Measurements from ENCODE around the gene ANO3. TPM values are rescaled to one million over a fixed set of nuclear protein-coding genes. Genes with fewer than 3 reads are reported as not detected.
A peak's percentile ranks its signal among the peaks of the same experiment; 100 is the strongest.

The ANO3 gene
- total and polyA plus RNA-seq, 8 donors: 0.18 to 0.58 TPM; not detected in 6

DNA sequence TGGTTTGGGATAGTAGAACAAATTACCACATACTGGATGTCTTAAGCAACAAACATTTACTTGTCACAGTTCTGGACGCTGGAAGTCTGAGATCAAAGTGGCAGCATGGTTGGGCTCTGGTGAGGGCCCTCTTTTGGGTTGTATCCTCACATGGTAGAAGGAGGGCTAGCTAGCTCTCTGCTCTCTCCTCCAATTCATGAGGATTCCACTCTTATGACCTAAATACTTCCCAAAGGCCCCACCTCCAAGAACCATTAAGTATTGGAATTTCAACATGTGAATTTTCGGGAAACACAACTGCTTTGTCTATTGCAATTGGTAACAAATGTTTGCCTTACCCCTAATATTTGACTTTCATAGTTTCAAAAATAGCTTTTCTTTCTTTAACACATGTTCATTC is 187.5 kb downstream of the ANO3 start:
- DNase-seq: no peak
- TF ChIP-seq EP300 (IDR thresholded peaks at IDR 0.05): no peak
- no peak for TF ChIP-seq POLR2A (IDR thresholded peaks at IDR 0.05)
- TF ChIP-seq, protein P1, sequence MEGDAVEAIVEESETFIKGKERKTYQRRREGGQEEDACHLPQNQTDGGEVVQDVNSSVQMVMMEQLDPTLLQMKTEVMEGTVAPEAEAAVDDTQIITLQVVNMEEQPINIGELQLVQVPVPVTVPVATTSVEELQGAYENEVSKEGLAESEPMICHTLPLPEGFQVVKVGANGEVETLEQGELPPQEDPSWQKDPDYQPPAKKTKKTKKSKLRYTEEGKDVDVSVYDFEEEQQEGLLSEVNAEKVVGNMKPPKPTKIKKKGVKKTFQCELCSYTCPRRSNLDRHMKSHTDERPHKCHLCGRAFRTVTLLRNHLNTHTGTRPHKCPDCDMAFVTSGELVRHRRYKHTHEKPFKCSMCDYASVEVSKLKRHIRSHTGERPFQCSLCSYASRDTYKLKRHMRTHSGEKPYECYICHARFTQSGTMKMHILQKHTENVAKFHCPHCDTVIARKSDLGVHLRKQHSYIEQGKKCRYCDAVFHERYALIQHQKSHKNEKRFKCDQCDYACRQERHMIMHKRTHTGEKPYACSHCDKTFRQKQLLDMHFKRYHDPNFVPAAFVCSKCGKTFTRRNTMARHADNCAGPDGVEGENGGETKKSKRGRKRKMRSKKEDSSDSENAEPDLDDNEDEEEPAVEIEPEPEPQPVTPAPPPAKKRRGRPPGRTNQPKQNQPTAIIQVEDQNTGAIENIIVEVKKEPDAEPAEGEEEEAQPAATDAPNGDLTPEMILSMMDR (IDR thresholded peaks at IDR 0.05): no peak
- TF ChIP-seq POLR2AphosphoS5 (IDR thresholded peaks at IDR 0.05): no peak
- no peaks in the 10 kb centered on the region for H3K27me3 ChIP-seq
- no peak overlapping the region for H3K27ac ChIP-seq
- H3K4me3 ChIP-seq: no peak overlapping the region
- intact Hi-C loops (cut with DNase I; ENCODE audit: low total_unique reads): no loop called here
- no peaks in the 10 kb centered on the region for H3K4me1 ChIP-seq
- no peaks in the 10 kb centered on the region for H3K9me3 ChIP-seq
- 71 to 83% (median 79%) methylated on average over 2 of the region's 2 CpGs for WGBS, 5 donors
- H3K36me3 ChIP-seq: no peaks in the 10 kb centered on the region

GRCh38 chr11:26522912-26523610 is 191.1 kb downstream of the ANO3 start:
- DNase-seq: peak in 1 of 2 donors; percentile 7
- TF ChIP-seq POLR2AphosphoS5 (IDR thresholded peaks at IDR 0.05) (no peak), POLR2A (IDR thresholded peaks at IDR 0.05) (no peak), EP300 (IDR thresholded peaks at IDR 0.05) (no peak)
- TF ChIP-seq, protein P1 (IDR thresholded peaks at IDR 0.05): no peak

DNA sequence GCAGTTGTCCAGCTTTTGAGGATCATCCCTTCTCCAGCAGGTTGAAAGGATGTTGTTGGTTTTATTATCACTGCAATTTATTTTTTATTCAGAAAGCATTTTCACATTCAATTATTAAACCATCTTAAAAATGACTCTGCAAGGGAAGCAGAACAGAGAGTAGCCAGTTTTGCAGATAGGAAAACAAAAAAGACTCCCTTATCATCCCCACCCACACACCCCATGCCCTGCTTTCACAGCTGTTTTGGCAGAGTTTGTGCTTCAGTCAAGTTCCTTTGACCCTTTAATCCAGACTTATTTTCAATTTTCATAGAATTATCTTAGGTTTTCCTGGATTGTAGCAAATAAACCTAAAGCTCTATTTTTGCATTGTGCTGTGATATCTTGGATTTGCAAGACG is 195.8 kb downstream of the ANO3 start:
- no peak for DNase-seq
- no peaks in the 10 kb centered on the region for H3K9me3 ChIP-seq
- no peak overlapping the region for H3K4me3 ChIP-seq
- H3K4me1 ChIP-seq: no peaks in the 10 kb centered on the region
- intact Hi-C loops (cut with DNase I; ENCODE audit: low total_unique reads): no loop called here
- H3K27me3 ChIP-seq: no peaks in the 10 kb centered on the region
- WGBS, 5 donors: 16 to 40% (median 20%) methylated on average over 1 of the region's 1 CpG
- H3K27ac ChIP-seq: no peak overlapping the region
- no peaks in the 10 kb centered on the region for H3K36me3 ChIP-seq
- TF ChIP-seq EP300 (IDR thresholded peaks at IDR 0.05): no peak

More at GRCh38 chr11:26522912-26523610, 191.1 kb downstream of the ANO3 start:
- H3K27me3 ChIP-seq: no peaks in the 10 kb centered on the region
- no peaks in the 10 kb centered on the region for H3K9me3 ChIP-seq
- no peak overlapping the region for H3K4me3 ChIP-seq
- WGBS, 5 donors: 60 to 69% (median 64%) methylated on average over 12 of the region's 12 CpGs
- H3K27ac ChIP-seq: no peak overlapping the region
- no peaks in the 10 kb centered on the region for H3K4me1 ChIP-seq
- H3K36me3 ChIP-seq: no peaks in the 10 kb centered on the region
- intact Hi-C loops (cut with DNase I; ENCODE audit: low total_unique reads): no loop called here

DNA sequence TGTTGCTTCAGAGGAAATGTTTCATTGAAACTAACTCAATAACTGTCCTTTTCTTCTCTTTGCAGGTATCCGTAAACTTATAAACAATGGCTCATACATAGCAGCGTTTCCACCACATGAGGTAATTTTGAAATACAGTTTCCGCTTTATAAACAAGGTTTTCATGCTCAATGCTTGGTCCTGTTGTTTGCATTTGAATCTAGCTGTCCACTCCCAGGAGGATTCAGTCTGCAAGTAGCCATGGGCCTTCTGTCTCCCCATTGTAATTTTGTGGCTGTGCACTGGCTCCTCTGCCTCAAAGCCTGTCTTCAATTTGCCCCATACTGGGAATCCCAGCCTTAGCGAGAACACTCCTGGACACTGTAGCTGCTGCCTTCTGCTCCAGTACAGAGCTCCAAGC is 205.4 kb downstream of the ANO3 start:
- Histone ChIP-seq H3K4me3 (no peak overlapping the region), H3K27me3 (no peaks in the 10 kb centered on the region), H3K36me3 (no peaks in the 10 kb centered on the region), H3K4me1 (no peaks in the 10 kb centered on the region), H3K27ac (no peak overlapping the region), H3K9me3 (no peaks in the 10 kb centered on the region)
- TF ChIP-seq POLR2A (IDR thresholded peaks at IDR 0.05): no peak
- TF ChIP-seq EP300 (IDR thresholded peaks at IDR 0.05): no peak
- TF ChIP-seq POLR2AphosphoS5 (IDR thresholded peaks at IDR 0.05): no peak
- TF ChIP-seq, protein P1 (IDR thresholded peaks at IDR 0.05): no peak
- DNase-seq: no peak
- WGBS, 5 donors: 87 to 93% (median 92%) methylated on average over 4 of the region's 4 CpGs
- intact Hi-C loops (cut with DNase I; ENCODE audit: low total_unique reads): no loop called here

DNA sequence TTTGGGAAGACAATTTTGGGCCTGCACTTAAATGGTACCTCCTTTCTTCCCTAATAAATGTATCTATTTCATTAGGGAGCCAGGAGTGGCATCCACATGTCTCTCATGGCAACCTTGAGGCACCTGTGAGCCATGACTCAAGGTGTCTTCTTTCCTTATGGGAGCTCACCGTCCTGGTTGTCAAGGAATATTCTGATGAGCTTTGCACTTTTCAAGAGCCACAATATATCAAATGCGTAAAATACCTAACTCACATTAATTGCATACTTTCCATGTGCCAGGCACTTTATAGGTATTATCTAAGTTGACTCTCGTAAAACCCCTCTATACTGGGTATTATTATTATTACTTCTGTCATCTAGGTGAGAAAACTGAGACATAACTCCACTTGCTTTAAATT is 207.6 kb downstream of the ANO3 start:
- Histone ChIP-seq H3K27ac (no peak overlapping the region), H3K4me3 (no peak overlapping the region), H3K27me3 (no peaks in the 10 kb centered on the region), H3K9me3 (no peaks in the 10 kb centered on the region), H3K4me1 (no peaks in the 10 kb centered on the region), H3K36me3 (no peaks in the 10 kb centered on the region)
- intact Hi-C loops (cut with DNase I; ENCODE audit: low total_unique reads): no loop called here
- TF ChIP-seq POLR2A (IDR thresholded peaks at IDR 0.05) (no peak), POLR2AphosphoS5 (IDR thresholded peaks at IDR 0.05) (no peak), EP300 (IDR thresholded peaks at IDR 0.05) (no peak)
- TF ChIP-seq, protein P1 (IDR thresholded peaks at IDR 0.05): no peak
- 74 to 89% (median 86%) methylated on average over 3 of the region's 3 CpGs for WGBS, 5 donors
- DNase-seq: no peak

All from stomach (tissue), 9 donors.